Measurements from ENCODE around the gene OR56A4. TPM values are rescaled to one million over a fixed set of nuclear protein-coding genes. Genes with fewer than 3 reads are reported as not detected.

The OR56A4 gene
- total and polyA plus RNA-seq, 2 donors (not counting 1 experiment from before 2014, with no cell fraction given), result 0.07 TPM; not detected in 1

DNA sequence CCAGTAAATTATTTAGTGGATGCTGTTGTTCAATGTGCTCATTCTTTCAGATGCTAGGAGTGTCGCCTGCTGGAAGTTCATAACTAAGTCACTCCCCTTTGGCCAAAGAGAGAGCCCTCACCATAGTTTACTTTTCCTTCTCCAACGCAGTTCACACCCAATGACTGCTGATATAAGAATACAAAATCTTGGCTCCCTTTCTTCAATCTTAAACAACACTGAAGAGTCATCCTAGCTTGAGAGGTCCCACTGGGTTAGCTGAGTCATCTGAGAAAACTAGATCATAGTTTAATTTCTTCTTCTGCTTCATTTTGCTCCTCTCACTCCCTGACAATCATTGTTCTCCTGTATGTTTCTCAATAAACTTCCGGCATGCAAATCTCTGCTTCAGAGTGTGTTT, 14.6 kb downstream of the OR56A4 start:
- no peaks in the 10 kb centered on the region for H3K27me3 ChIP-seq (replicated peaks in 1 of 4; ENCODE audit: control extremely low read depth in 1 of 4, control insufficient read depth in 3 of 4, insufficient read depth in 4 of 4, low read length in 3 of 4)
- H3K36me3 ChIP-seq (replicated peaks in 1 of 2; ENCODE audit: control extremely low read depth in 1 of 2, control insufficient read depth in 1 of 2, extremely low read depth in 1 of 2, insufficient read depth in 2 of 2, low read length in 1 of 2), result no peaks in the 10 kb centered on the region
- H4K20me1 ChIP-seq (ENCODE audit: control insufficient read depth, insufficient read depth, low read length, poor library complexity, severe bottlenecking), result no peaks in the 10 kb centered on the region
- H3K4me3 ChIP-seq (ENCODE audit: control extremely low read depth in 1 of 5, extremely low read depth in 1 of 5, insufficient read depth in 1 of 5, low read depth in 2 of 5, low read length in 4 of 5), result no peak overlapping the region
- no peak overlapping the region for H2AFZ ChIP-seq (ENCODE audit: insufficient read depth, low read depth, low read length, poor library complexity, severe bottlenecking)
- Mint-ChIP-seq H3K9me3 (ENCODE audit: insufficient read depth) (no peaks in the 10 kb centered on the region), H3K27ac (no peak overlapping the region), H3K4me1 (no peaks in the 10 kb centered on the region), H3K27me3 (peaks cover 15% of the 10 kb centered on the region), H3K4me3 (no peak overlapping the region)
- no peaks in the 10 kb centered on the region for H3K79me2 ChIP-seq (ENCODE audit: control insufficient read depth, insufficient read depth, low read length)
- H3K9me3 ChIP-seq (ENCODE audit: control extremely low read depth in 1 of 3, control insufficient read depth in 2 of 3, insufficient read depth in 1 of 3, low read length in 2 of 3), result peaks cover 0 to 3% (median 0%) of the 10 kb centered on the region in 3 donors
- WGBS (ENCODE audit: insufficient coverage), result 81% methylated on average over 3 of the region's 3 CpGs
- CTCF ChIA-PET, result interaction anchor here (2.2 kb wide), 1 partner anchor 361 kb away, joined by 8 read pairs; no protein-coding TSS in a partner anchor
- intact Hi-C loops (cut with micrococcal nuclease), result no loop called here
- DNase-seq (no peak), ATAC-seq (ENCODE audit: low read depth) (no peak)
- H3K9ac ChIP-seq (ENCODE audit: low read length), result no peak overlapping the region
- H3K4me2 ChIP-seq (replicated peaks; ENCODE audit: low read depth, low read length, poor library complexity, severe bottlenecking), result no peak overlapping the region
- TF ChIP-seq CTCF (IDR thresholded peaks at IDR 0.05) (no peak), EZH2 (IDR thresholded peaks at IDR 0.05; ENCODE audit: borderline replicate concordance, insufficient read depth, low read depth, low read length, poor library complexity, severe bottlenecking) (no peak)
- H3K4me1 ChIP-seq (ENCODE audit: control insufficient read depth in 2 of 2, insufficient read depth in 2 of 2, low read length in 2 of 2), result no peaks in the 10 kb centered on the region
- POLR2A ChIA-PET, result no interaction called here
- H3K27ac ChIP-seq (ENCODE audit: low read length in 2 of 2), result no peak overlapping the region

- intact Hi-C loops (cut with micrococcal nuclease), result no loop called here
- Histone ChIP-seq H3K27me3 (replicated peaks in 1 of 4; ENCODE audit: control extremely low read depth in 1 of 4, control insufficient read depth in 3 of 4, insufficient read depth in 4 of 4, low read length in 3 of 4) (no peaks in the 10 kb centered on the region), H3K79me2 (ENCODE audit: control insufficient read depth, insufficient read depth, low read length) (no peaks in the 10 kb centered on the region), H3K4me2 (replicated peaks; ENCODE audit: low read depth, low read length, poor library complexity, severe bottlenecking) (no peak overlapping the region), H4K20me1 (ENCODE audit: control insufficient read depth, insufficient read depth, low read length, poor library complexity, severe bottlenecking) (no peaks in the 10 kb centered on the region), H3K9ac (ENCODE audit: low read length) (no peak overlapping the region), H3K27ac (ENCODE audit: low read length in 2 of 2) (no peak overlapping the region), H2AFZ (ENCODE audit: insufficient read depth, low read depth, low read length, poor library complexity, severe bottlenecking) (no peak overlapping the region), H3K36me3 (replicated peaks in 1 of 2; ENCODE audit: control extremely low read depth in 1 of 2, control insufficient read depth in 1 of 2, extremely low read depth in 1 of 2, insufficient read depth in 2 of 2, low read length in 1 of 2) (no peaks in the 10 kb centered on the region), H3K4me3 (ENCODE audit: control extremely low read depth in 1 of 5, extremely low read depth in 1 of 5, insufficient read depth in 1 of 5, low read depth in 2 of 5, low read length in 4 of 5) (no peak overlapping the region), H3K9me3 (ENCODE audit: control extremely low read depth in 1 of 3, control insufficient read depth in 2 of 3, insufficient read depth in 1 of 3, low read length in 2 of 3) (peaks cover 0 to 3% (median 0%) of the 10 kb centered on the region in 3 donors), H3K4me1 (ENCODE audit: control insufficient read depth in 2 of 2, insufficient read depth in 2 of 2, low read length in 2 of 2) (no peaks in the 10 kb centered on the region)
- no peaks in the 10 kb centered on the region for H3K4me1 Mint-ChIP-seq
- ATAC-seq (ENCODE audit: low read depth) (no peak), DNase-seq (no peak)
- no peak overlapping the region for H3K27ac Mint-ChIP-seq
- ChIA-PET POLR2A (no interaction called here), CTCF (no interaction called here)
- no peak overlapping the region for H3K4me3 Mint-ChIP-seq
- 100% methylated on average over 2 of the region's 4 CpGs for WGBS (ENCODE audit: insufficient coverage)
- TF ChIP-seq EZH2 (IDR thresholded peaks at IDR 0.05; ENCODE audit: borderline replicate concordance, insufficient read depth, low read depth, low read length, poor library complexity, severe bottlenecking) (no peak), CTCF (IDR thresholded peaks at IDR 0.05) (no peak)
- no peaks in the 10 kb centered on the region for H3K9me3 Mint-ChIP-seq (ENCODE audit: insufficient read depth)
- peaks cover 19% of the 10 kb centered on the region for H3K27me3 Mint-ChIP-seq
Observed at GRCh38 chr11:5989203-5989602, 17.5 kb downstream of the OR56A4 start.
